ENCODE measurements around the gene SHISAL2B.

DNA sequence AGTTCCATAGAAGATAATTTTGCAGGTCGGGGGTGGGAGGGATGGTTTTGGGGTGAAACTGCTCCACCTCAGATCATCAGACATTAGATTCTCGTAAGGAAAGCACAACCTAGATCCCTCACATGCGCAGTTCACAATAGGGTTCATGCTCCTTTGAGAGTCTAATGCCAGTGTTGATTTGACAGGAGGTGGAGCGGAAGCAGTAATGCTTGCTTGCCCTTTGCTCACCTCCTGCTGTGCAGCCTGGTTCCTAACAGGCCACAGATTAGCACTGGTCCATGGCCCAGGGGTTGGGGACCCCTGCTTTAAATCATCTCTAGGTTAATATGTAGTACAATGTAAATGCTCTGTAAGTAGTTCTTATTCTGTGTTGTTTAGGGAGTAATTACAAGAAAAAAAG lies 10.5 kb downstream of the SHISAL2B start:
- no peak for TF ChIP-seq GATA3 (IDR thresholded peaks at IDR 0.05; ENCODE audit: low read depth, low read length)
- no peak for TF ChIP-seq GATA2 (IDR thresholded peaks at IDR 0.05; ENCODE audit: low read depth, low read length)
